HG03060 (cell line): ENCODE data around the gene RAG1.

Experiments used
- ATAC-seq: cut with Tn5 transposase; IDR thresholded peaks from one replicate; pipeline ENCODE4 v1.9.1; 2021; ENCODE audit warnings: low read depth, moderate number of reproducible peaks; ENCODE audit not compliant: unreplicated experiment

The RAG1 gene

DNA sequence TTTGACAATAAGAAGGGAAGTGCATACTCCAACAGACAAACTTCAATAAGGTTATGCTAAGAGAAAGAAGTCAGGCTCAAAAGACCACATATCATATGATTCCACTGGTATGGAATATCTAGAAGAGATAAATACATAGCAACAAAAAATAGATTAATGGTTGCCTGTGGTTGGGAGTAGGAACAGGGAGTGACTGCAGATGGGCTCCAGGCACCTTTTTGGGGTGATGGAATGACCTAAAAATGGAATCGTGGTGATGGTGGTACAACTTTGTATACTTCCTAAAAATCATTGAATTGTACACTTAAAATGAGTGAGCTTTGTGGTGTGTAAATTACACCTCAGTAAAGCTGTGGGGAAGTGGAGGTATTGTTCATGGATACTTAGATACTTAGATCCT lies 59.2 kb downstream of the RAG1 start:
- ATAC-seq, result no peak

GRCh38 chr11:36627471-36627870 lies 59.7 kb downstream of the RAG1 start:
- no peak for ATAC-seq

DNA sequence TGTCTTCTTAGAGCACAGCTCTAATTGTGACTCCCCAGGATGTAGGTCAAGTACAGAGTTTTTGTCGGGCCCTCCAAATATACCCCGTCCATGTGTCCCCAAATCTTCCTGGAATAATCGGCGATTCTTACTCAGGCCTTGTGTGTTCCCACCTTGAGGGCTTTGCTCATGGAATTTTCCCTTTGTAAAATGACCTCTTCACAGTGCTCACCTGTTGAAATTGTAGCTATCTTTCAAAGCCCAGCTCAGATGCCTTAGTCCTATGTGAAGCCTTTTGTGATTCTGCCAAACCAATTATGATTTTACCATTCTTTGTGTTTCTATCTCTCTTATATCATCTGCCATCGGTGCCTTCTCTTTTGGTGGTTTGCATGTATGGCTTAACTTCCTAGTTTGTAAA lies 60.3 kb downstream of the RAG1 start:
- no peak for ATAC-seq

DNA sequence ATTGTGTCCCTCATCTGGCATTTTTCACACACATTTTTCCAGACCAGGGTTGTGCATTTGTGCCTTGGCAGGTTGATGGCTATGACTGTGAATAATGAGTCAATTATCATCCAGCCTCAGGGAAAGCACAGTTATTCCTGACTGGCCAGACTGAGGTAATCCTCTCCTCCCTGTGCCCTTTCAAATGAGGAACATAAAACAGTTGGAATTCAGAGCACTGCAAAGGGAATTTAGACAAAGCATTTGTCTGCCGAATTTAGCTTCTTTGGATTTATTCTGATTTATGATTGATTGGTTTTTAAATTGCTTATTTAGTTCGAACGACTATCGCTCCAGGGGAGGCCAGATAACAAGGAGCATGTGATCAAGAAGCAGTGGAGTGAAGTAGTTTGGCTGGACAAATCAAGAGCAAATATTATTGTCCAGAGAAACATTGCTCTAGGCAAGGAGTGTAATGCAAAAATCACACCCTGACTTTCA lies 61.0 kb downstream of the RAG1 start:
- no peak for ATAC-seq
